Lower leg skin (tissue), 3 donors: Measurements from ENCODE around the gene RNF180.

ENCODE experiments used
- POLR2A ChIP-seq, 2 donors: fragments of 450-650 bp; IDR thresholded peaks; one replicate each; pipeline ENCODE4 v1.6.1; 2016 to 2017; ENCODE audit warnings: antibody characterized with exemption in 2 of 2, mild to moderate bottlenecking in 1 of 2, moderate library complexity in 1 of 2
- TF ChIP-seq, protein P1 (sequence below), 3 donors: fragments of 450-650 bp; IDR thresholded peaks; one replicate each; pipeline ENCODE4 v1.5.1; 2016; ENCODE audit warnings: antibody characterized with exemption in 3 of 3, mild to moderate bottlenecking in 3 of 3, moderate library complexity in 2 of 3

DNA sequence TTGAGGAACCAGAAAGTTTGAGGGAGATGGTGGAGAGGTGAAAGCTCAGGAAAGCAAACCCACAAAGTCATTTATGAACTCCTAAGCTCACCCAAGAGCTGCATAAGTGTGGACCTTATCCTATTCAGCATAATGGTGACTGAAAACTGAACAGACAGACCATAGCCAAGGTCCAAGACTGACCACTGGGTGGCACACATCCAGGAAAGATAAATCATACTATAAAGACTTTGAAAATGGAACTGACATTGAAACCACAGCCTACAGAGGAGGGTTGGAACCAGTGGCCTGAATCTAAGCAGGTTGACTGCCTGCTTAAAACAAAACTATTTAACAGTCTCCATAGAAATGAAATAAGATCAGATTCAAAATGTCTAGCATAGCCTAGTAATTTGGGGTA, 219.1 kb downstream of the RNF180 start:
- TF ChIP-seq POLR2A (IDR thresholded peaks at IDR 0.05) = no peak
- TF ChIP-seq, protein P1, sequence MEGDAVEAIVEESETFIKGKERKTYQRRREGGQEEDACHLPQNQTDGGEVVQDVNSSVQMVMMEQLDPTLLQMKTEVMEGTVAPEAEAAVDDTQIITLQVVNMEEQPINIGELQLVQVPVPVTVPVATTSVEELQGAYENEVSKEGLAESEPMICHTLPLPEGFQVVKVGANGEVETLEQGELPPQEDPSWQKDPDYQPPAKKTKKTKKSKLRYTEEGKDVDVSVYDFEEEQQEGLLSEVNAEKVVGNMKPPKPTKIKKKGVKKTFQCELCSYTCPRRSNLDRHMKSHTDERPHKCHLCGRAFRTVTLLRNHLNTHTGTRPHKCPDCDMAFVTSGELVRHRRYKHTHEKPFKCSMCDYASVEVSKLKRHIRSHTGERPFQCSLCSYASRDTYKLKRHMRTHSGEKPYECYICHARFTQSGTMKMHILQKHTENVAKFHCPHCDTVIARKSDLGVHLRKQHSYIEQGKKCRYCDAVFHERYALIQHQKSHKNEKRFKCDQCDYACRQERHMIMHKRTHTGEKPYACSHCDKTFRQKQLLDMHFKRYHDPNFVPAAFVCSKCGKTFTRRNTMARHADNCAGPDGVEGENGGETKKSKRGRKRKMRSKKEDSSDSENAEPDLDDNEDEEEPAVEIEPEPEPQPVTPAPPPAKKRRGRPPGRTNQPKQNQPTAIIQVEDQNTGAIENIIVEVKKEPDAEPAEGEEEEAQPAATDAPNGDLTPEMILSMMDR (IDR thresholded peaks at IDR 0.05) = no peak
